T1000 (cell line): ENCODE data around the gene OTUD5.

Source experiments
- DNase-seq: peaks from one replicate; lab custom pipeline; 2025; ENCODE audit warnings: mixed read lengths; lab: John Stamatoyannopoulos, UW

OTUD5 gene

DNA sequence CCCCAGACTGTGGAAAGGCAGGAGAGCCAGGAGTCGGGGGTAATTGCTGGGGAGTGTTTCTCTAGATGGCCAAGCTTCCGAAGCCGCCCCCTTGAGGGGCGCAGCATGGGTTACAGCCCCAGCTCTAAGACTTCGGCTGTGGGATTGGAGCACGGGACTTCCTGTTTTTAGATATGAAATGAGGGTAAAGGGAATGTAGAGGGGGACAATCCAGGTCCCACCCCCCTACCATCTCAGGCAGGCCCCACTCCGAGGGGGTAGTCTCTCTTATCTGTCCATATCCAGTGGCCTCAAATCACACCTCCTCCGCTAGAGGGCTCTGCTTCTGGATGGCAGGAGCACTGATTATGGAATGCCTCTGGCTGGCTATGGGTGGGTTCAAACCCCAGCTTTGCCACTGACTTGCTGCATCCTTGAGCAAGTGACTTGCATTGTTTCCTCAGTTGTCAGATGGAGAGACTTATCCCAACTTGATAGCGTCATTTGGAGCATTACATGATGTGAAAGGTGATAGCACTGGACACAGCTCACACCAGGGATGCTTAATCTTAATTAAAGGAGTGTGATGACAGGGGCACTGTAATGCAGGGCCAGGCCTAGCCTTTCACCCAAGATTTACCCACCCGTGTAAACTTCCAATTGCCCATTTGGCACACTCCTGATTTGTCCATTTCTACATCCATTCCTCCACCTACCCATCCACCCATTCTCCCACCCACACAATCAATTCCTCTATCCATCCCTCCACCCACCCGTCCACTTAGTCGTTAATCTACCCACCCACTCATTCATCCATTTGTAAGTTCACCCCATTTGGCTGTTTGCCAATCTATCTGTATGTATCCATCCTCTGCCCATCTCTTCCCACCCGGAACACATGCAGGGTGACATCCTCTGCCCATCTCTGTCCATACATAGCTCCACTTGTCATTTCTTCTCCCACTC is 15.1 kb upstream of the OTUD5 start:
- DNase-seq: peak; percentile 53

DNA sequence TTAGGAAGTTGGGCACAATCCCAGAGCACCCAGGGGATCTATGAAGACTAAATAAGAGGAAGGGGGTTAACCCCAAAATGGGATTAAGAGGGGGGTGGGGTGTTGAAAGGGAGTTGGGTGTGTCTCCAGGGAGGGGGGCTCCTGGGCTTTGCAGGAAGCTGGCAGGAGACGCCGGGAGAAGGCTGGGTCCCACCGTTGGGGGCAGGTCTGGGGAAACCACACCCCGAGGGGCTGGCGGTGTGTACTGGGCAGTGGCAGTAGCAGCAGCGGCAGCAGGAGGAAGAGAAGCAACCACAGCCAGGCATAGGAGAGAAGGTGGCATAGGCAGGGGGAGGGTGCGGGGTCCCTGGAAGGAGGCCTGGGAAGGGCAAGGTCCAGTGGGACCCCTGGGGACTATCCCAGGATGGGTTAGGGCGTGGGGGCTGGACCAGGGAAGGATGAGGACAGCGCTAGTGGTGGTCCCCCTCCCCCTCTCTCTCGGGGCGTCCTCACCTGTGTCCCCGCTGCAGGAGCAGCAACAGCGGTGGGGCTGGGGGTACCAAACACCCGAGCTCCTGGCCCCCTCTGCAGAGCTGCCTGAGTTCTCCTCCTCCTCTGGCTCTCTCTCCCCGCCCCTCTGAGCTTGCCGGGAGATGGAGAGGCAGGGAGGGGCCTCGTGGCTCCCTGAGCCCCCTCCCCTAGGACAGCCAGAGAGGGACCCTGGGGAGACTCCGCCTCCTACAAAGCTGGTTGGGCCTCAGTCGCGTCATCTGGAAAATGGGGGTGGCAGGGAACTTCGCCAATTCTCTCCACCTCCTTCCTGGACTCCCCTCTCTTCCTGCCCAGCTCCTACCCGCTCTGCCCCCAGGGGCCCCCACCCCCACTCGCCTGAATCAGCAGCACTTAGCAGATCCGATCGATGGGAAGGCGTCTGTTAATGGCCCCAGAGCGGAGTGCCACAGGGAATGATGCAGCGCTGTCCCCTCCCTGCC is 14.1 kb upstream of the OTUD5 start, which contains the start of gene KCND1:
TSS of gene KCND1 (minus strand) at position 596 of the 971 bp plus-strand sequence. CDS start 1,573 bp downstream, outside the sequence.
- DNase-seq: peak; percentile 71

DNA sequence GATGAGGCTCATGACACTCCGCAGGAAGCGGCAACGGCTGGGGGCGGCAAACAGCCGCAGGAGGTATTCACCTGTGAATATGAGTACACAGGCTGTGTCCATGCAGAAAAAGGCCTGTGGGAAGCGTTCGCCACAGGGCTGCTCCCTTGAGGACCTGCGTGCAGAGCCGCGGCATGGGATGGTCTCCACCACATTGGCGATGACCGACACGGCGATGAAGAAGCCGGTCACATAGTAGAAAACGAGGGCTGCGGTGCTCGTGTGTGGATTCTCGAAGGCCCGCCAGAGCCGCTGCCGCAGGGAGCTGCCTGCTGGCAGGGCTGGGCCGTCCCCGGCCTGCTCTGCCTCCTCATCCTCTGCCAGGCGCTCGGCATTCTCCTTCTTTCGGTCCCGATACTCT is 12.1 kb upstream of the OTUD5 start:
- no peak for DNase-seq

DNA sequence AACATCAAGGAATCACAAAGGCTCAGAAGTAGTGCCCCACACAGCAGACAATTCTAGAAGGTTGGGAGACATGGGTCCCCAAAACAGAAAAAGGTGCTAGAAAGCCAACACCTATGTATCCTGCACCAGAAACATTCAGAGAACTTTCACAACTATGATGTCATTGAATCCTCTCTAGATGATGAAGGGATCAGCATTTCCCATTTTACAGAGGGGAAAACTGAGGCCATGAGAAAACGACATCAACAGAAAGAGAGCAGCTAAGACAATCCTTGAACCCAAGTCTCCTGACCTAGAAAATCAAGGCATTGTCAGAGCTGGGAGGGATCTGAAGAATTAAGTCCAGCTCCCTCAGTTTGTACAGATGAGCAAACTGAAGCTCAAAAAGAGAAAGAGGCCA is 11.0 kb upstream of the OTUD5 start:
- DNase-seq: no peak

GRCh38 chrX:48966796-48967579 is 9.6 kb upstream of the OTUD5 start:
- no peak for DNase-seq

GRCh38 chrX:48965959-48966358 is 8.6 kb upstream of the OTUD5 start:
- DNase-seq: no peak

GRCh38 chrX:48961585-48962091 is 4.2 kb upstream of the OTUD5 start:
- no peak for DNase-seq

- DNase-seq: no peak
These were observed 2.9 kb upstream of the OTUD5 start for GRCh38 chrX:48960291-48960690.

DNA sequence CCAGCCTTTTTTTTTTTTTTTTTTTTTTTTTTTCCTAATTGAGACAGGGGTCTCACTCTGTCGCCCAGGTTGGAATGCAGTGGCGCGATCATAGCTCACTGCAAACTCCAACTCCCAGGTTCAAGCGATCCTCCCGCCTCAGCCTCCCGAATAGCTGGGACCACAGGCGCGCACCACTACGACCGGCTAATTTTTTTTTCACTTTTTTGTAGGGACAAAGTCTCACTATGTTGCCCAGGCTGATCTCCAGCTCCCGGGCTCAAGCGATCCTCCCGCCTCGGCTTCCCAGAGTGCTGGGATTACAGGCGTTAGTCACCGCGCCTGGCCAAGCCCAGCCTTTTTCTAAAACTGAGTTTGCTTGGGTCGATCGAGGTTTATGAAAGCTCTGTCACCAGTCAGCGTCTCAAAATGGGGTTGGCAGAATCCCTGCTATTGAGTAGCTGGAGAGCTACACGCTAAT is 1.3 kb upstream of the OTUD5 start:
- peak; percentile 64 for DNase-seq

GRCh38 chrX:48957827-48958634 is 624 bp upstream of the OTUD5 start:
- DNase-seq: peak; percentile 96

GRCh38 chrX:48956728-48957414 is 536 bp downstream of the OTUD5 start:
- no peak for DNase-seq

- DNase-seq: no peak
These were observed 8.8 kb downstream of the OTUD5 start for GRCh38 chrX:48948589-48948988.

DNA sequence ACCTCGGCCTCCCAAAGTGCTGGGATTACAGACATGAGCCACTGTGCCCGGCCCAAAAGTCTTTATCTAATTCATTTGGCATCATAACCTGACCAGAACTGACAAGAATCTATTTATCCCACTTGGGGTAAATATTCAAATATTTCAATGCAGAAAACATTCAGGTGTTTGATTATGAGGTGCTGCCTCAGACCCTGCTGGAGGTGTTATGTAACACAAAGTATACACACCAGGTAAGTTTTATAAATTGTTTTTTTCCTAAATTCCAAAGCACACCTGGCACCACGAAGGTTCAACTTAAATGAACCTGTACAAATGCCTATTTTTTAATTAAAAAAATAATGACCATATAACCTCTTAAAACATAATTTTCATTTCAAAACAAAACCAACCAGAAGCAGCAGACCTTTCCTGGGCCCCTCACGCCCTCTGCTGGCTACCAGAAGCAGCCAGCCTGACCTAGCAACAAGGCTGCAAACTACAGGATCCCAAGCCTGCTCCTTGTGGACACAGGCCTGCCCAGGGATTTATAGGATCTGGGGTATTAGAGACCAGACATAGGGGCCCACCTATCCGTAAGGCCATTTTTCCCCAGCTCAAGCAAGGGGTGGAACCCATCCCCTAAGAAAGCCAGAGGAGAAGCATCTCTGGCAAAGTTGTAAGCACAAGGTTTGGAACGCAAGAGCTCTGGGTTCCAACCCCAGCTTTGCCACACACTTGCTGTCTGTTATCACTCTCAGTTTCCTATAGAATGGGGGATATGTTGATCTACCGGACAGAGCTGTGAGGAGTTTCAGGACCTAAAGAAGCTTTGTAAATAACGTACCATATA is 11.7 kb downstream of the OTUD5 start:
- DNase-seq: peak; percentile 6

- DNase-seq: no peak
These were observed 14.5 kb downstream of the OTUD5 start for GRCh38 chrX:48942895-48943294.

- no peak for DNase-seq
These were observed 16.9 kb downstream of the OTUD5 start for GRCh38 chrX:48940404-48940955.

- DNase-seq: no peak
These were observed 17.7 kb downstream of the OTUD5 start for GRCh38 chrX:48939524-48940228.

DNA sequence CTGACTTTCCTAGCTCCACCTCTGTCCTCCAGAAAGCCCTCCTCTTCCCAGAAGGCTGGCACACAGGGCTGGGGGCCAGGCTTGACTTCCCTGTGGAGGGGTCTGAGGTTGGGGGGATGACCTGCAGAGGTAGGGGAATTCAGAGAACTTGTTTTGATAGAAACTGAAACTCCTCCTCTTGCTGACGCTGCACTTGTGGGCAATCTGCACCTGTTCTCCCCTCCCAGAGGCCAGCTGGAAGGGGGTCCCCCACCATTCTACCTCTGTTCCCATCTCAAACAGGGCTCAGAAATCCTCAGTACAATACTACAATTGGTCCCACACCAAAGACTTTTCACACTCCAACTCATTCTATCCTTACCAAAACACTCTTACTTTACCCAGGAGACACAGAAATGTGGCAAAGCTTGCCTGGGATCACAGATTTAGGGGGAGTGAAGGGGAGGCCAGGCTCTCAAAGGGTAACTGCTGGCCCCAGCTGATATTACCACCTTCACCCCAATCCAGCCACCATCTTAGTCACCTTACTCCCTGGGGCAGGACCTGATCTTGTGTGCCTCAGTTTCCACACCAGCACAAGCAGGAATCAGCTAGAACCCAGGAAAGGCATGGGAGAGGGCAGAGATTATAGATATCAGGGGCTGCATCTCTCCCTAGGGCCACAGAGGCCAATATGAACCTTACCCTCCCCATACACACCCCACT is 18.5 kb downstream of the OTUD5 start:
- no peak for DNase-seq
